ENCODE data around the gene COL11A1. TPM values are rescaled to one million over a fixed set of nuclear protein-coding genes. Genes with fewer than 3 reads are reported as not detected.

The COL11A1 gene
- polyA plus RNA-seq, 1 of the 3 experiments (the other 2 are of a cell fraction): 0.13 TPM

DNA sequence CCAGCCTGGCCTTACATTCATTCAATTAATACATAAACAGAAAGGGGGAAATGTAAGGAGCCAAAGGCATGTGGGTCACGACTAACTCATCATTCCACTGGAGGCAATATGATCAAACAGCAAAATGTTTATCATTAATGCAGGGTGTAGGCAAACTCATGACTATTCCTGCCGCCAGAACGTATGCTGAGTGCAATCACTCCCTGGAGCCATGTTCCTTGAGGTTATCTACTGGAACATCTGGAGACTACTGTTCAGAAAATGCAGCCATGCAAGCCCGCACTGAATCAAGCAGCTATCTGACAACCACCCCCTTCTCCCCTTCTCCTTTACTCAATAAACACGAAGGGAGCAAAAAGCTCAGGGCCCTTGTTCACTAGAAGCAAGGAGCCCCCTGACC is 267.6 kb downstream of the COL11A1 start (continued):
- TF ChIP-seq, protein P1, sequence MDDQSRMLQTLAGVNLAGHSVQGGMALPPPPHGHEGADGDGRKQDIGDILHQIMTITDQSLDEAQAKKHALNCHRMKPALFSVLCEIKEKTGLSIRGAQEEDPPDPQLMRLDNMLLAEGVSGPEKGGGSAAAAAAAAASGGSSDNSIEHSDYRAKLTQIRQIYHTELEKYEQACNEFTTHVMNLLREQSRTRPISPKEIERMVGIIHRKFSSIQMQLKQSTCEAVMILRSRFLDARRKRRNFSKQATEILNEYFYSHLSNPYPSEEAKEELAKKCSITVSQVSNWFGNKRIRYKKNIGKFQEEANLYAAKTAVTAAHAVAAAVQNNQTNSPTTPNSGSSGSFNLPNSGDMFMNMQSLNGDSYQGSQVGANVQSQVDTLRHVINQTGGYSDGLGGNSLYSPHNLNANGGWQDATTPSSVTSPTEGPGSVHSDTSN (IDR thresholded peaks at IDR 0.05): no peak
- no peak for TF ChIP-seq RCOR1 (IDR thresholded peaks at IDR 0.05; ENCODE audit: low read length)
- no peak for TF ChIP-seq RFX5 (IDR thresholded peaks at IDR 0.05; ENCODE audit: low read length)

GRCh38 chr1:102838016-102838415 is 270.3 kb downstream of the COL11A1 start:
- no peaks in the 10 kb centered on the region for H3K36me3 ChIP-seq (replicated peaks in 1 of 2; ENCODE audit: control insufficient read depth in 1 of 2, insufficient read depth in 2 of 2, low read length in 1 of 2)
- H3K79me2 ChIP-seq (ENCODE audit: insufficient read depth): no peaks in the 10 kb centered on the region
- no peaks in the 10 kb centered on the region for H3K9me2 ChIP-seq
- H3K4me2 ChIP-seq: no peak overlapping the region
- TF ChIP-seq GATA2 (CRISPR knock-in tag; IDR thresholded peaks at IDR 0.05) (no peak), NRF1 (IDR thresholded peaks at IDR 0.05; ENCODE audit: low read depth, low read length) (no peak), FOXJ3 (CRISPR knock-in tag; IDR thresholded peaks at IDR 0.05) (no peak), ZBTB33 (IDR thresholded peaks at IDR 0.05; ENCODE audit: borderline replicate concordance, low read depth) (no peak), MXI1 (IDR thresholded peaks at IDR 0.05; ENCODE audit: low read depth, low read length) (no peak), RAD21 (IDR thresholded peaks at IDR 0.05; ENCODE audit: low read length) (no peak), RFX5 (IDR thresholded peaks at IDR 0.05; ENCODE audit: low read length) (no peak), YY1 (IDR thresholded peaks at IDR 0.05; ENCODE audit: low read depth) (no peak), GABPA (IDR thresholded peaks at IDR 0.05; ENCODE audit: low read depth) (no peak), EZH2phosphoT487 (IDR thresholded peaks at IDR 0.05; ENCODE audit: borderline replicate concordance, low read depth) (no peak), JUND (IDR thresholded peaks at IDR 0.05) (no peak), MEF2A (IDR thresholded peaks at IDR 0.05; ENCODE audit: borderline replicate concordance, low read depth) (no peak)
- TF ChIP-seq, protein P1 (IDR thresholded peaks at IDR 0.05): no peak
- TF ChIP-seq, protein P2, sequence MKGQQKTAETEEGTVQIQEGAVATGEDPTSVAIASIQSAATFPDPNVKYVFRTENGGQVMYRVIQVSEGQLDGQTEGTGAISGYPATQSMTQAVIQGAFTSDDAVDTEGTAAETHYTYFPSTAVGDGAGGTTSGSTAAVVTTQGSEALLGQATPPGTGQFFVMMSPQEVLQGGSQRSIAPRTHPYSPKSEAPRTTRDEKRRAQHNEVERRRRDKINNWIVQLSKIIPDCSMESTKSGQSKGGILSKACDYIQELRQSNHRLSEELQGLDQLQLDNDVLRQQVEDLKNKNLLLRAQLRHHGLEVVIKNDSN (IDR thresholded peaks at IDR 0.05; ENCODE audit: borderline replicate concordance, low read depth): no peak
- no peak overlapping the region for H3K9ac ChIP-seq
- ChIA-PET POLR2A (no interaction called here), CTCF (no interaction called here)
- DNase-seq: no peak
- H3K4me3 ChIP-seq (ENCODE audit: low read depth in 2 of 2, low read length in 1 of 2): no peak overlapping the region
- 85% methylated on average over 4 of the region's 4 CpGs for whole genome bisulfite sequencing (ENCODE audit: low lambda C conversion rate)
- H3F3A ChIP-seq (replicated peaks; ENCODE audit: insufficient read depth): no peaks in the 10 kb centered on the region
- H4K20me1 ChIP-seq (ENCODE audit: insufficient read depth): no peaks in the 10 kb centered on the region
- no peaks in the 10 kb centered on the region for H3K27me3 ChIP-seq (ENCODE audit: insufficient read depth)
- no peaks in the 10 kb centered on the region for H3K9me3 ChIP-seq
- no peak overlapping the region for H3K27ac ChIP-seq (ENCODE audit: low read depth in 2 of 2, low read length in 1 of 2)
- H3K4me1 ChIP-seq (ENCODE audit: control insufficient read depth in 1 of 2, insufficient read depth in 2 of 2, low read depth in 1 of 2, low read length in 1 of 2): no peaks in the 10 kb centered on the region; a peak in 1 of 4 replicates
- H2AFZ ChIP-seq (ENCODE audit: low read depth): peak overlapping the region; percentile 25; the same call in 1 of the 2 replicates
